A549 (cell line): Measurements from ENCODE around the gene RASGRP2. TPM values are rescaled to one million over a fixed set of nuclear protein-coding genes. Genes with fewer than 3 reads are reported as not detected.

Source experiments
- ATAC-seq, 2 experiments: fragments of 200-7000 bp in 1 of 2; fragments of >200 bp in 1 of 2; cut with Nextera tagmentation in 1 of 2; cut with Tn5 transposase in 1 of 2; 3 replicates each; pipeline versions ENCODE4 v1.8.0 to v1.9.1; 2018 to 2020; ENCODE audit warnings: mild to moderate bottlenecking in 1 of 2, moderate library complexity in 1 of 2
- CTCF ChIA-PET: fragments of 300-600 bp; sonication (Branson Sonifier 250); formaldehyde crosslinking; extraction: SDS; loops from one replicate; lab custom pipeline; 2021; ENCODE audit warnings: antibody characterized with exemption, inconsistent platforms; lab: Yijun Ruan, JAX
- POLR2A ChIA-PET: fragments of 350-600 bp; formaldehyde crosslinking; extraction: SDS; loops from one replicate; lab custom pipeline; 2021; ENCODE audit warnings: antibody characterized with exemption, inconsistent platforms; lab: Yijun Ruan, JAX
- DNase-seq, 2 experiments: peaks; one replicate each; pipeline versions ENCODE4 v3.0.0 to v3.0.0-alpha.2; 2011 to 2016; ENCODE audit warnings: low read depth in 1 of 2, low spot score in 1 of 2
- FAIRE-seq: peaks from 2 replicates; lab custom pipeline; 2011; peaks lifted over from hg19 to GRCh38; lab: Jason Lieb, UNC
- H3K27ac ChIP-seq, 2 experiments: fragments of >200 bp; sonication (Bioruptor Twin); formaldehyde crosslinking; 3 replicates each; pipeline ENCODE4 v1.5.1; 2016 to 2017
- H3K4me1 ChIP-seq: fragments of >200 bp; sonication (Bioruptor Twin); formaldehyde crosslinking; 3 replicates; pipeline ENCODE4 v1.6.1; 2016
- H3K4me2 ChIP-seq: fragments of >200 bp; sonication (Bioruptor Twin); formaldehyde crosslinking; 3 replicates; pipeline ENCODE4 v1.6.1; 2016
- H3K4me3 ChIP-seq: fragments of >200 bp; sonication (Bioruptor Twin); formaldehyde crosslinking; 3 replicates; pipeline ENCODE4 v1.5.1; 2016
- H3K9me3 ChIP-seq: fragments of >200 bp; sonication (Bioruptor Twin); formaldehyde crosslinking; 3 replicates; pipeline ENCODE4 v1.6.1; 2016
- BHLHE40 ChIP-seq: IDR thresholded peaks from 2 replicates; pipeline ENCODE4 v1.6.1; 2012; ENCODE audit warnings: low read depth, low read length, inconsistent platforms
- CBX8 ChIP-seq: fragments of 200-600 bp; sonication (generic); IDR thresholded peaks from 2 replicates; pipeline ENCODE4 v1.6.1; 2016
- CHD2 ChIP-seq: fragments of 150-350 bp; IDR thresholded peaks from 2 replicates; pipeline ENCODE4 v1.6.1; 2014; ENCODE audit warnings: low read length; ENCODE audit not compliant: partially characterized antibody
- EHF ChIP-seq: fragments of 250-450 bp; sonication (Bioruptor Pico); IDR thresholded peaks from 2 replicates; pipeline ENCODE4 v1.5.0; 2020; ENCODE audit warnings: mild to moderate bottlenecking
- EP300 ChIP-seq, 2 experiments: fragments of >200 bp; sonication (Bioruptor Twin); formaldehyde crosslinking; IDR thresholded peaks; 2 replicates in 1 of 2; 3 replicates in 1 of 2; pipeline ENCODE4 v1.6.1; 2016 to 2017
- FOSB ChIP-seq: fragments of 250-450 bp; sonication (Bioruptor Pico); IDR thresholded peaks from 2 replicates; pipeline ENCODE4 v1.5.0; 2020; ENCODE audit warnings: mild to moderate bottlenecking, moderate library complexity
- HEYL ChIP-seq: fragments of 250-450 bp; sonication (Bioruptor Pico); IDR thresholded peaks from 2 replicates; pipeline ENCODE4 v1.8.0; 2021; ENCODE audit warnings: mild to moderate bottlenecking, moderate library complexity
- HOXB13 ChIP-seq: fragments of 250-450 bp; sonication (Bioruptor Pico); IDR thresholded peaks from 2 replicates; pipeline ENCODE4 v1.5.0; 2020; ENCODE audit warnings: low read depth, mild to moderate bottlenecking, moderate library complexity
- KDM1A ChIP-seq: fragments of 200-600 bp; sonication (generic); IDR thresholded peaks from 2 replicates; pipeline ENCODE4 v1.6.1; 2016; ENCODE audit warnings: low read depth, mild to moderate bottlenecking
- MAFK ChIP-seq: fragments of 450-650 bp; IDR thresholded peaks from 2 replicates; pipeline ENCODE4 v1.6.1; 2014; ENCODE audit not compliant: partially characterized antibody
- NR3C1 ChIP-seq: fragments of >200 bp; sonication (Bioruptor Twin); formaldehyde crosslinking; IDR thresholded peaks from 3 replicates; pipeline ENCODE4 v1.6.1; 2017
- PHF8 ChIP-seq: fragments of 200-600 bp; sonication (generic); IDR thresholded peaks from 2 replicates; pipeline ENCODE4 v1.6.1; 2016; ENCODE audit warnings: low read depth, mild to moderate bottlenecking, antibody characterized with exemption, moderate library complexity, borderline replicate concordance
- POLR2AphosphoS2 ChIP-seq: conservative IDR thresholded peaks from 2 replicates; pipeline ENCODE4 v1.6.1; 2012; ENCODE audit warnings: low read length, improper control_type of control experiment, inconsistent platforms
- RCOR1 ChIP-seq: fragments of 150-350 bp; IDR thresholded peaks from 2 replicates; pipeline ENCODE4 v1.6.1; 2014; ENCODE audit warnings: antibody characterized with exemption, low read length, low read depth
- SREBF2 ChIP-seq: fragments of 450-650 bp; IDR thresholded peaks from 2 replicates; pipeline ENCODE4 v1.6.1; 2014; ENCODE audit warnings: mild to moderate bottlenecking, moderate library complexity
- TP53 ChIP-seq: fragments of 250-450 bp; sonication (Bioruptor Pico); IDR thresholded peaks from 2 replicates; pipeline ENCODE4 v1.5.0; 2021; ENCODE audit warnings: mild to moderate bottlenecking, moderate library complexity
- ZSCAN20 ChIP-seq: fragments of 250-450 bp; sonication (Bioruptor Pico); IDR thresholded peaks from 2 replicates; pipeline ENCODE4 v1.8.0; 2022; ENCODE audit warnings: mild to moderate bottlenecking, moderate library complexity
- WGBS: methylation state at CpG from one replicate; pipeline ENCODE4 v1.1.6; 2017; ENCODE audit errors: missing lambda C conversion rate; 5-methylcytosine and 5-hydroxymethylcytosine counted together
- polyA plus RNA-seq, 4 experiments: library from polyadenylated mRNA; depleted of rRNA in 3 of 4; stranded (reverse); fragments of >200 nt; fragmentation: RNase III in 1 of 4; extraction: RNeasy Plus Mini Kit Qiagen cat#74134 plus additional on column Dnase treatment in 1 of 4; gene quantifications; 2 replicates in 3 of 4; 3 replicates in 1 of 4; pipeline ENCODE4 v1.2.3, GENCODE V29; 2011 to 2017
- TF ChIP-seq, protein P1 (sequence below): fragments of 200-600 bp; sonication (generic); IDR thresholded peaks from 2 replicates; pipeline ENCODE4 v1.6.1; 2016; ENCODE audit warnings: antibody characterized with exemption, mild to moderate bottlenecking, moderate library complexity
- TF ChIP-seq, protein P2 (sequence below): fragments of 250-450 bp; sonication (Bioruptor Pico); IDR thresholded peaks from 2 replicates; pipeline ENCODE4 v1.5.0; 2021; ENCODE audit warnings: mild to moderate bottlenecking, moderate library complexity, borderline replicate concordance
- TF ChIP-seq, protein P3 (sequence below): fragments of 150-350 bp; IDR thresholded peaks from 2 replicates; pipeline ENCODE4 v1.6.1; 2014; ENCODE audit warnings: low read depth, mild to moderate bottlenecking, low read length
- TF ChIP-seq, protein P4 (sequence below): IDR thresholded peaks from 2 replicates; pipeline ENCODE4 v1.6.1; 2012

The RASGRP2 gene
- polyA plus RNA-seq, 2 of the 4 experiments (the other 2 are of a cell fraction), result 0.88 to 0.89 TPM

DNA sequence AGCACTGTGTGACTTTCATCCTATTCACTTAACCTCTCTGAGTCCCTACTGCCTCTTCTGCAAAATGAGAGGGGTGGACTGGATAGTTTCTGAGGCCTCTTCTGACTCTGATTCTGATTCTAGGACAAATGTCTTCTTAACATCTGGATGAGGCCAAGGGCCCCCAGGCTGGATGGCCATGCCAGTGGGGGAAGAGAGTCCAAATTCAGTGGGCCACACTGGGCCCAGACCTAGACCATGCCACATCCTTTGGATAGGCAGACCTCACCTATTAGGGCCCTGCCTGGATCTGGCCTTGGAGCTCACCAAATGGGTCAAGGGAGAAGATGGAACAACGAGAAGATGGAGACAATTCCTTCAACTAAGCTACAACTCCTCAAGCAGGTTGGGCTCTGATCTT, 45.5 kb downstream of the RASGRP2 start:
- no peaks in the 10 kb centered on the region for H3K4me1 ChIP-seq
- POLR2A ChIA-PET, result no interaction called here
- H3K4me2 ChIP-seq, result no peak overlapping the region
- TF ChIP-seq HOXB13 (CRISPR knock-in tag), result no peak
- no peak for TF ChIP-seq POLR2AphosphoS2
- TF ChIP-seq ZSCAN20, result no peak
- no peak for TF ChIP-seq BHLHE40
- no peak for TF ChIP-seq SREBF2
- FAIRE-seq (no peak), ATAC-seq (no peak), DNase-seq (no peak)
- CTCF ChIA-PET, result interaction anchor here (1.1 to 5.8 kb wide), 4 partner anchors 9 to 209 kb away, joined by 3 to 44 read pairs (median 4); no protein-coding TSS in a partner anchor
- WGBS, result 8% methylated on average over 1 of the region's 1 CpG
- H3K27ac ChIP-seq, result no peak overlapping the region
- no peaks in the 10 kb centered on the region for H3K9me3 ChIP-seq
- no peak overlapping the region for H3K4me3 ChIP-seq

DNA sequence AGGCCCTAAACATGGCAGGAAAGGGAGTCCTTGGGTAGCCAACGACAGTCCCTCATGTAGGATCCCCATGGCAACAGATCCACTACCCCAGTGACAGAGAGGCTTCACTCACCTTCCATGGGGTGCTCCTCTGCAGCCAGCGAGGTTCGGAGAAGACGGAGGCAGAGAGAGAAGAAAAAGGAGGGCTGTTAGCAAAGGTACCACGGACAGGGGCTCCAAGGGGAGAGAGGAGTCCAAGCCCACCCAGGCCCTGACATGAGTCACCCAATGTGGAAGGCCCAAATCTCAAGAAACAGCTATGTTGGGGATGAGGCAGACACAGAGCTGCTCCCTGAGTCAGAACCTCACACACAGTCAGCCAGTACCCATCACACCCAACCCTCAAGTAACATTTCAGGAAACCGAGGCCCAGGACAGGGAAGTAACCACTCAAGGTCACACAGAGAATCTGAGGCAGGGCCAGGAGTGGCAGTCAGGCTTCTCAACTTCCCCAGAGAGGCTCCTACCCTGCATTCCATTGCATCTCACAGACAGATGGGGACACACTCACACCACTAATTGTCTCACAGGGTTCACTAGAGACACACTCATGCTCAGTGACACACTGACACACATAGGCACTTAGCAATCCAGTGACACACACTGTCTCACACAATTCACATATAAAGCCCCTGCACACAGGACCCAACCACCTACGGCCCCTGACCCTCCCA, 46.1 kb downstream of the RASGRP2 start:
- Histone ChIP-seq H3K4me3 (no peak overlapping the region), H3K27ac (no peak overlapping the region), H3K9me3 (no peaks in the 10 kb centered on the region), H3K4me2 (no peak overlapping the region), H3K4me1 (no peaks in the 10 kb centered on the region)
- WGBS, result 42% methylated on average over 7 of the region's 7 CpGs
- ChIA-PET POLR2A (no interaction called here), CTCF (interaction anchor here (1.2 to 5.8 kb wide), 7 partner anchors 9 to 249 kb away, joined by 3 to 44 read pairs (median 4); no protein-coding TSS in a partner anchor)
- no peak for FAIRE-seq
- no peak for DNase-seq
- ATAC-seq, result no peak
- TF ChIP-seq, protein P1, sequence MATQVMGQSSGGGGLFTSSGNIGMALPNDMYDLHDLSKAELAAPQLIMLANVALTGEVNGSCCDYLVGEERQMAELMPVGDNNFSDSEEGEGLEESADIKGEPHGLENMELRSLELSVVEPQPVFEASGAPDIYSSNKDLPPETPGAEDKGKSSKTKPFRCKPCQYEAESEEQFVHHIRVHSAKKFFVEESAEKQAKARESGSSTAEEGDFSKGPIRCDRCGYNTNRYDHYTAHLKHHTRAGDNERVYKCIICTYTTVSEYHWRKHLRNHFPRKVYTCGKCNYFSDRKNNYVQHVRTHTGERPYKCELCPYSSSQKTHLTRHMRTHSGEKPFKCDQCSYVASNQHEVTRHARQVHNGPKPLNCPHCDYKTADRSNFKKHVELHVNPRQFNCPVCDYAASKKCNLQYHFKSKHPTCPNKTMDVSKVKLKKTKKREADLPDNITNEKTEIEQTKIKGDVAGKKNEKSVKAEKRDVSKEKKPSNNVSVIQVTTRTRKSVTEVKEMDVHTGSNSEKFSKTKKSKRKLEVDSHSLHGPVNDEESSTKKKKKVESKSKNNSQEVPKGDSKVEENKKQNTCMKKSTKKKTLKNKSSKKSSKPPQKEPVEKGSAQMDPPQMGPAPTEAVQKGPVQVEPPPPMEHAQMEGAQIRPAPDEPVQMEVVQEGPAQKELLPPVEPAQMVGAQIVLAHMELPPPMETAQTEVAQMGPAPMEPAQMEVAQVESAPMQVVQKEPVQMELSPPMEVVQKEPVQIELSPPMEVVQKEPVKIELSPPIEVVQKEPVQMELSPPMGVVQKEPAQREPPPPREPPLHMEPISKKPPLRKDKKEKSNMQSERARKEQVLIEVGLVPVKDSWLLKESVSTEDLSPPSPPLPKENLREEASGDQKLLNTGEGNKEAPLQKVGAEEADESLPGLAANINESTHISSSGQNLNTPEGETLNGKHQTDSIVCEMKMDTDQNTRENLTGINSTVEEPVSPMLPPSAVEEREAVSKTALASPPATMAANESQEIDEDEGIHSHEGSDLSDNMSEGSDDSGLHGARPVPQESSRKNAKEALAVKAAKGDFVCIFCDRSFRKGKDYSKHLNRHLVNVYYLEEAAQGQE, result no peak
- no peak for TF ChIP-seq CHD2
- TF ChIP-seq MAFK, result no peak
- TF ChIP-seq CBX8, result no peak
- no peak for TF ChIP-seq HEYL (CRISPR knock-in tag)
- TF ChIP-seq KDM1A, result no peak
- TF ChIP-seq FOSB, result no peak
- TF ChIP-seq TP53 (CRISPR knock-in tag), result no peak
- TF ChIP-seq BHLHE40, result no peak
- TF ChIP-seq, protein P2, sequence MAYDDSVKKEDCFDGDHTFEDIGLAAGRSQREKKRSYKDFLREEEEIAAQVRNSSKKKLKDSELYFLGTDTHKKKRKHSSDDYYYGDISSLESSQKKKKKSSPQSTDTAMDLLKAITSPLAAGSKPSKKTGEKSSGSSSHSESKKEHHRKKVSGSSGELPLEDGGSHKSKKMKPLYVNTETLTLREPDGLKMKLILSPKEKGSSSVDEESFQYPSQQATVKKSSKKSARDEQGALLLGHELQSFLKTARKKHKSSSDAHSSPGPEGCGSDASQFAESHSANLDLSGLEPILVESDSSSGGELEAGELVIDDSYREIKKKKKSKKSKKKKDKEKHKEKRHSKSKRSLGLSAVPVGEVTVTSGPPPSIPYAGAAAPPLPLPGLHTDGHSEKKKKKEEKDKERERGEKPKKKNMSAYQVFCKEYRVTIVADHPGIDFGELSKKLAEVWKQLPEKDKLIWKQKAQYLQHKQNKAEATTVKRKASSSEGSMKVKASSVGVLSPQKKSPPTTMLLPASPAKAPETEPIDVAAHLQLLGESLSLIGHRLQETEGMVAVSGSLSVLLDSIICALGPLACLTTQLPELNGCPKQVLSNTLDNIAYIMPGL (CRISPR knock-in tag), result no peak
- no peak for TF ChIP-seq NR3C1
- TF ChIP-seq, protein P3, sequence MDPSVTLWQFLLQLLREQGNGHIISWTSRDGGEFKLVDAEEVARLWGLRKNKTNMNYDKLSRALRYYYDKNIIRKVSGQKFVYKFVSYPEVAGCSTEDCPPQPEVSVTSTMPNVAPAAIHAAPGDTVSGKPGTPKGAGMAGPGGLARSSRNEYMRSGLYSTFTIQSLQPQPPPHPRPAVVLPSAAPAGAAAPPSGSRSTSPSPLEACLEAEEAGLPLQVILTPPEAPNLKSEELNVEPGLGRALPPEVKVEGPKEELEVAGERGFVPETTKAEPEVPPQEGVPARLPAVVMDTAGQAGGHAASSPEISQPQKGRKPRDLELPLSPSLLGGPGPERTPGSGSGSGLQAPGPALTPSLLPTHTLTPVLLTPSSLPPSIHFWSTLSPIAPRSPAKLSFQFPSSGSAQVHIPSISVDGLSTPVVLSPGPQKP, result no peak
- no peak for TF ChIP-seq EHF (CRISPR knock-in tag)
- TF ChIP-seq EP300 (IDR thresholded peaks at IDR 0.05), result no peak
- TF ChIP-seq, protein P4, sequence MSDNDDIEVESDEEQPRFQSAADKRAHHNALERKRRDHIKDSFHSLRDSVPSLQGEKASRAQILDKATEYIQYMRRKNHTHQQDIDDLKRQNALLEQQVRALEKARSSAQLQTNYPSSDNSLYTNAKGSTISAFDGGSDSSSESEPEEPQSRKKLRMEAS, result no peak
- no peak for TF ChIP-seq PHF8
- TF ChIP-seq RCOR1, result no peak
